NCI-H2081 treated with DMSO at 0.1 percent for 48 hours (cell line): ENCODE measurements around the gene MARCOL.
"Not testable (repeated sequence)": the region's sequence is repeated elsewhere in the genome, so short reads cannot be mapped to it uniquely, and the experiment has no call there.

ENCODE experiments used
- DNase-seq: peaks from one replicate; lab custom pipeline; 2025; lab: John Stamatoyannopoulos, UW

MARCOL gene

GRCh38 chr5:148267962-148268361 lies 29.6 kb downstream of the MARCOL start:
- DNase-seq, result no peak

- no peak for DNase-seq
Observed at GRCh38 chr5:148268566-148268965, 30.2 kb downstream of the MARCOL start, which contains the start of gene SPINK13. Gene SPINK13, plus strand, starts transcription at chr5:148268794. Its CDS starts 1,279 bp downstream, at chr5:148270073.

GRCh38 chr5:148275129-148275528 lies 36.8 kb downstream of the MARCOL start:
- not testable (repeated sequence) for DNase-seq

- not testable (repeated sequence) for DNase-seq
Observed at GRCh38 chr5:148280893-148281292, 42.6 kb downstream of the MARCOL start.

GRCh38 chr5:148281336-148281735 lies 43.0 kb downstream of the MARCOL start:
- not testable (repeated sequence) for DNase-seq

GRCh38 chr5:148290271-148291195 lies 52.2 kb downstream of the MARCOL start:
- no peak for DNase-seq
